Tibial artery (tissue), 4 donors: ENCODE data around the gene LRFN2.
A peak's percentile ranks its signal among the peaks of the same experiment; 100 is the strongest.

Source experiments
- DNase-seq, 2 donors: peaks; one replicate each; pipeline ENCODE4 v3.0.0-alpha.2; 2019
- H3K27ac ChIP-seq, 2 donors: fragments of 200-600 bp; sonication (generic) in 1 of 2; 1 replicate in 1 of 2; 2 replicates in 1 of 2; pipeline ENCODE4 v1.5.1; 2018 to 2019; ENCODE audit warnings: mild to moderate bottlenecking in 1 of 2
- H3K27me3 ChIP-seq, 2 donors: fragments of 200-600 bp; sonication (generic) in 1 of 2; one replicate each; pipeline versions ENCODE4 v1.5.1 to v1.6.0; 2016 to 2019
- H3K36me3 ChIP-seq, 3 donors: fragments of 200-600 bp; sonication (generic) in 2 of 3; one replicate each; pipeline ENCODE4 v1.5.1; 2016 to 2019; ENCODE audit warnings: mild to moderate bottlenecking in 2 of 3
- H3K4me1 ChIP-seq, 4 donors: fragments of 200-600 bp; sonication (generic) in 2 of 4; 1 replicate in 3 of 4; 2 replicates in 1 of 4; pipeline ENCODE4 v1.5.1; 2016 to 2019
- H3K4me3 ChIP-seq, 2 donors: fragments of 200-600 bp; sonication (generic) in 1 of 2; 1 replicate in 1 of 2; 2 replicates in 1 of 2; pipeline ENCODE4 v1.5.1; 2018 to 2019; ENCODE audit warnings: mild to moderate bottlenecking in 2 of 2
- H3K9me3 ChIP-seq, 3 donors: fragments of 200-600 bp; sonication (generic) in 1 of 3; one replicate each; pipeline ENCODE4 v1.5.1; 2016 to 2019
- CTCF ChIP-seq, 2 experiments: fragments of 200-600 bp in 1 of 2; fragments of 450-650 bp in 1 of 2; IDR thresholded peaks; one replicate each; pipeline ENCODE4 v1.5.1; 2017 to 2019; ENCODE audit warnings: antibody characterized with exemption in 2 of 2, mild to moderate bottlenecking in 1 of 2, moderate library complexity in 1 of 2
- intact Hi-C: fragments of 100-400 bp; cut with DNase I; formaldehyde crosslinking; loops from one replicate; pipeline ENCODE4 v1.15.0; 2023; ENCODE audit warnings: low total_unique reads

Gene LRFN2

GRCh38 chr6:40350747-40351217 lies 236.4 kb downstream of the LRFN2 start:
- Histone ChIP-seq H3K27ac (no peak overlapping the region), H3K4me1 (no peaks in the 10 kb centered on the region), H3K36me3 (no peaks in the 10 kb centered on the region), H3K4me3 (no peak overlapping the region), H3K9me3 (no peaks in the 10 kb centered on the region), H3K27me3 (peaks cover 0 to 20% of the 10 kb centered on the region in 2 donors)
- intact Hi-C loops: no loop called here
- TF ChIP-seq CTCF (IDR thresholded peaks at IDR 0.05): no peak
- no peak for DNase-seq

DNA sequence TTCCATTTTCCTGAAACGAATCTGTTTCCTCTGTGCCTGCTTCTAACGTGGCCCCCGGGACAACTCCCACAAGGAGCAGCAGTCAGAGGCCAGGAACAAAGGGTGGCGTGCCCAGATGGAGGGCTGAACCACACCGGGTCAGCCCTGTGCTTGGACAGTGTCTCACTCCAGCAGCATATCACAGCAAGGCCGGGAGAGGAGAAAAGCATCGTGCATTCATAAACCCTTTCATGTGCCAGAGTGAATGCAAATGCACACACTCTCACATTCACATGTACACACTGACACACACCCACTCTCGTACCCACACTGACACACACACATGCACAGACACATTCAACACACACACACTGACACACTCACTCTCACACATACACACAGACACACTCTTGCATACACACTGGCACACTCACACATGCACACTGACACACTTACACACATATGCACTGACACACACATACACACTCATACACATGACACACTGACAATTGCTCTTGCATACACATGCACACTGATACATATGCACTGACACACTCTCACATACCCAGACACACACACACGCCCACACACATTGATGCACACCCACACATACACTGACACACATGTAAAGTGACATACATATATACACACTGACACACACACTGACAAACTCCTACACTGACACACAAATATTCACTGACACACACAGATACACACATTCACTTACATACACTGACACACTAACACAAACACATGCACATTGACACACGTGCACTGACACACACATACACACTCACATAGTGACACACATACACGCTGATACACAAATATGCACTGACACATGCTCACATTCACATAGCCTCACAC lies 237.0 kb downstream of the LRFN2 start:
- TF ChIP-seq CTCF (IDR thresholded peaks at IDR 0.05): no peak
- Histone ChIP-seq H3K36me3 (no peaks in the 10 kb centered on the region), H3K9me3 (no peaks in the 10 kb centered on the region), H3K27me3 (peaks cover 0 to 20% of the 10 kb centered on the region in 2 donors), H3K27ac (no peak overlapping the region), H3K4me3 (no peak overlapping the region), H3K4me1 (no peaks in the 10 kb centered on the region)
- intact Hi-C loops: no loop called here
- DNase-seq: no peak

DNA sequence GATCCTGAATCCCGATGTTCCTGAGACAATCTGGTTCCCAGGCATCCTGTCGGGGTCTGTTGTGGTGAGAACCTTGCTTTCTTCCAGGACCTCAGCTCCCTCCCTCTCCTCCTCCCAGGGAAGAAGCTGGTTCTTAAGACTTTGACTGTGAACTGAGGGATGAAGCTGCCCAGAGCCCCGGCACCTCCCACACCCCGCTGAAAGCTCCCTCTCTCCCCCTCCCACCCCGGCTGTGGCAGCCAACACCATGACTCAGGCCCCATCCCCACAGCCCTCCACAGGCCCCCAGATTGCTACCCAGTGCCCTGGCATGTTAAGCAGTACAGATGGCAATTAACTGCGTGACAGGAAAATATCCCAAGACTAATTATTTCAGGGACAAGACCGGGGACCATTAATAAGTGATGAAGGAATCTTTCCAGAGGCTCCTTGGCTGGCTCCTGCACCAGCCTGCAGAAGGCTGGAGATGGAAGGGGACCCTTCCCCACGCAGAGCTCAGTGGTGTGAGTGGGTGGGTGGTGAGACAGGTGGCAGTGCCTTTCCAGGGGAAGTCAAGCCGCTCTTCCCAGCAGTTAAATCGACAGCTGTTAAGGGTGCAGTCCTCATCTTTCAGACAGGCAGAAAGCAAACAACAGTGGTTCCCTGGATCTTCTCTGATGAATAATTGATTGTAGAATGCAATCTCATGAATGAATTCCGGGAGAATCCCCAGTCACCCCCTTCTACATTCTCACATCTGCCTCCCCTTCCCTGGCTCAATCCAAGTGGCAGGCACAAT lies 237.9 kb downstream of the LRFN2 start:
- Histone ChIP-seq H3K27me3 (peaks cover 0 to 20% of the 10 kb centered on the region in 2 donors), H3K4me1 (no peaks in the 10 kb centered on the region), H3K4me3 (no peak overlapping the region), H3K36me3 (no peaks in the 10 kb centered on the region), H3K9me3 (no peaks in the 10 kb centered on the region), H3K27ac (no peak overlapping the region)
- no peak for TF ChIP-seq CTCF (IDR thresholded peaks at IDR 0.05)
- intact Hi-C loops: no loop called here
- peak in 1 of 2 donors; percentile 52 for DNase-seq

DNA sequence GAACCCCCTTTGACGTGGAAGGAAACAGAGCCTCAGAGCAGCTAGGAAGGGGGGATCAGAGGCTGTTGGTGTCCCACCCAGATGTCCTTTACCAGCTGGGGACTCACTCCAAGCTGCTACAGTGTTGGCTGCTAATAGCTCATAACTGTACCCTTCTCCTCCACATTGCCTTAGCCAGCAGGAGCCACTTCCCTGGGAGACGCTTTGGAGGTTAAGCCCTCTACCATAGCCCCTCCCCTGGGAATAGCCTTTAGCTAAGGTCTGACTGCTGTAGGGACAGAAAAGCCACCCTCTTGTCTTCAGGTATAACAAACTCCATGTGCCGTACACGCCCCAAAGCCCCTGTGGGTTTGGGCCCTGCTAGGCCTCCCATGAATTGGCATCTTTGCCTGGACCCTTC lies 238.6 kb downstream of the LRFN2 start:
- no peak overlapping the region for H3K4me3 ChIP-seq
- H3K36me3 ChIP-seq: no peaks in the 10 kb centered on the region
- H3K4me1 ChIP-seq: no peaks in the 10 kb centered on the region
- DNase-seq: peak in 1 of 2 donors; percentile 23
- intact Hi-C loops: no loop called here
- H3K27ac ChIP-seq: no peak overlapping the region
- TF ChIP-seq CTCF (IDR thresholded peaks at IDR 0.05): no peak
- H3K27me3 ChIP-seq: peaks cover 0 to 20% of the 10 kb centered on the region in 2 donors
- no peaks in the 10 kb centered on the region for H3K9me3 ChIP-seq

- no peak overlapping the region for H3K27ac ChIP-seq
- H3K27me3 ChIP-seq: peaks cover 0 to 20% of the 10 kb centered on the region in 2 donors
- H3K4me3 ChIP-seq: no peak overlapping the region
- no peaks in the 10 kb centered on the region for H3K4me1 ChIP-seq
- no peak for TF ChIP-seq CTCF (IDR thresholded peaks at IDR 0.05)
- intact Hi-C loops: no loop called here
- DNase-seq: no peak
- no peaks in the 10 kb centered on the region for H3K9me3 ChIP-seq
- H3K36me3 ChIP-seq: no peaks in the 10 kb centered on the region
Observed at GRCh38 chr6:40347571-40348011, 239.6 kb downstream of the LRFN2 start.
